ENCODE results near the gene SPP2.

SPP2 gene, protein sequence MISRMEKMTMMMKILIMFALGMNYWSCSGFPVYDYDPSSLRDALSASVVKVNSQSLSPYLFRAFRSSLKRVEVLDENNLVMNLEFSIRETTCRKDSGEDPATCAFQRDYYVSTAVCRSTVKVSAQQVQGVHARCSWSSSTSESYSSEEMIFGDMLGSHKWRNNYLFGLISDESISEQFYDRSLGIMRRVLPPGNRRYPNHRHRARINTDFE
- long read RNA-seq: 0 reads

GRCh38 chr2:234050455-234051135 lies at the start of gene SPP2:
SPP2 (plus strand) TSS chr2:234050702; CDS start chr2:234050787, 85 bp downstream.
- Histone ChIP-seq H3K27me3 (ENCODE audit: insufficient read depth, poor library complexity, severe bottlenecking) (no peaks in the 10 kb centered on the region), H3K27ac (replicated peaks) (no peak within 1 kb of the TSS), H3K4me3 (replicated peaks; ENCODE audit: insufficient read depth, low read length) (no peak within 1 kb of the TSS)
- DNase-seq (ENCODE audit: low read depth in 1 of 2, low spot score in 1 of 2): no peak
- TF ChIP-seq, protein P1, sequence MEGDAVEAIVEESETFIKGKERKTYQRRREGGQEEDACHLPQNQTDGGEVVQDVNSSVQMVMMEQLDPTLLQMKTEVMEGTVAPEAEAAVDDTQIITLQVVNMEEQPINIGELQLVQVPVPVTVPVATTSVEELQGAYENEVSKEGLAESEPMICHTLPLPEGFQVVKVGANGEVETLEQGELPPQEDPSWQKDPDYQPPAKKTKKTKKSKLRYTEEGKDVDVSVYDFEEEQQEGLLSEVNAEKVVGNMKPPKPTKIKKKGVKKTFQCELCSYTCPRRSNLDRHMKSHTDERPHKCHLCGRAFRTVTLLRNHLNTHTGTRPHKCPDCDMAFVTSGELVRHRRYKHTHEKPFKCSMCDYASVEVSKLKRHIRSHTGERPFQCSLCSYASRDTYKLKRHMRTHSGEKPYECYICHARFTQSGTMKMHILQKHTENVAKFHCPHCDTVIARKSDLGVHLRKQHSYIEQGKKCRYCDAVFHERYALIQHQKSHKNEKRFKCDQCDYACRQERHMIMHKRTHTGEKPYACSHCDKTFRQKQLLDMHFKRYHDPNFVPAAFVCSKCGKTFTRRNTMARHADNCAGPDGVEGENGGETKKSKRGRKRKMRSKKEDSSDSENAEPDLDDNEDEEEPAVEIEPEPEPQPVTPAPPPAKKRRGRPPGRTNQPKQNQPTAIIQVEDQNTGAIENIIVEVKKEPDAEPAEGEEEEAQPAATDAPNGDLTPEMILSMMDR (IDR thresholded peaks at IDR 0.05; ENCODE audit: insufficient read depth, low read length): no peak
- TF ChIP-seq SPI1 (IDR thresholded peaks at IDR 0.05; ENCODE audit: borderline replicate concordance, low read depth): no peak
- TF ChIP-seq, protein P2, sequence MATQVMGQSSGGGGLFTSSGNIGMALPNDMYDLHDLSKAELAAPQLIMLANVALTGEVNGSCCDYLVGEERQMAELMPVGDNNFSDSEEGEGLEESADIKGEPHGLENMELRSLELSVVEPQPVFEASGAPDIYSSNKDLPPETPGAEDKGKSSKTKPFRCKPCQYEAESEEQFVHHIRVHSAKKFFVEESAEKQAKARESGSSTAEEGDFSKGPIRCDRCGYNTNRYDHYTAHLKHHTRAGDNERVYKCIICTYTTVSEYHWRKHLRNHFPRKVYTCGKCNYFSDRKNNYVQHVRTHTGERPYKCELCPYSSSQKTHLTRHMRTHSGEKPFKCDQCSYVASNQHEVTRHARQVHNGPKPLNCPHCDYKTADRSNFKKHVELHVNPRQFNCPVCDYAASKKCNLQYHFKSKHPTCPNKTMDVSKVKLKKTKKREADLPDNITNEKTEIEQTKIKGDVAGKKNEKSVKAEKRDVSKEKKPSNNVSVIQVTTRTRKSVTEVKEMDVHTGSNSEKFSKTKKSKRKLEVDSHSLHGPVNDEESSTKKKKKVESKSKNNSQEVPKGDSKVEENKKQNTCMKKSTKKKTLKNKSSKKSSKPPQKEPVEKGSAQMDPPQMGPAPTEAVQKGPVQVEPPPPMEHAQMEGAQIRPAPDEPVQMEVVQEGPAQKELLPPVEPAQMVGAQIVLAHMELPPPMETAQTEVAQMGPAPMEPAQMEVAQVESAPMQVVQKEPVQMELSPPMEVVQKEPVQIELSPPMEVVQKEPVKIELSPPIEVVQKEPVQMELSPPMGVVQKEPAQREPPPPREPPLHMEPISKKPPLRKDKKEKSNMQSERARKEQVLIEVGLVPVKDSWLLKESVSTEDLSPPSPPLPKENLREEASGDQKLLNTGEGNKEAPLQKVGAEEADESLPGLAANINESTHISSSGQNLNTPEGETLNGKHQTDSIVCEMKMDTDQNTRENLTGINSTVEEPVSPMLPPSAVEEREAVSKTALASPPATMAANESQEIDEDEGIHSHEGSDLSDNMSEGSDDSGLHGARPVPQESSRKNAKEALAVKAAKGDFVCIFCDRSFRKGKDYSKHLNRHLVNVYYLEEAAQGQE (IDR thresholded peaks at IDR 0.05; ENCODE audit: insufficient replicate concordance, low read depth): no peak

DNA sequence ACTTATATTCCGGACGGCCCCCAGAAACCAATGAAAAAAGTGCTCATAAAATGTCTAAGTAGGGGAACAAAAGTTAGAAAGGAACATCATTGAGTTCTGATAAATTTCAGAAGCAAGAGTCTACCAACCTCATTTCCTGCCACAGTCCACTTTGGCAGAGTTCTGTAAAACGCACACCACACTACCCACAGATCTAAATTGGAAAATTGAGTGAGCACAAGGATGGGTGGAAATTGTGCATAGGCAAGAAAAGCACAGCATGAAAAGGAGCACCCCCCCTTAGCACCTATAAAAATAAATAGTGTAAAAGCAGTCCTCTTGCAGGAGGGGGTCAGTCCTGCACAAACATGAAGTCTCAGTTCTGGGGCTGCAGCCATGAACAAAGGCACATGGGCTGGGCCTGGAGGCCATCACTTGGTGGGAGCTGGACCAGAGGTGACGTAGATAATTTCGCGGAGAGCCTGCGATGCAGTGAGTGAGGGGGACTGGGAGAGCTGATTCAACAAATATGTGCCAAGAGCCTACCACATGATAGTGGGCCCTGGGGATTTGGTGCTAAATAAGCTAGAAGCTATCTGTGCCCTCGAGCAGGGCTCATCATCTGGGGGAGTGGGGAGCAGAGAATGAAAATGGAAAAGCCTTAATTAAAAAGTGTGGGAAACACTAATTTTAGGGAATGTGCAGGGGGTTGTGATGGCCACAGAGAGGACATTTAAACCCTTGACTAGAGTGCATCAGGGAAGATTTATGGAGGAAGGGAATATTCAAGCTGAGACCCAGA lies 48.9 kb upstream of the SPP2 start:
- Histone ChIP-seq H3K4me3 (replicated peaks; ENCODE audit: insufficient read depth, low read length) (no peak overlapping the region), H3K27me3 (ENCODE audit: insufficient read depth, poor library complexity, severe bottlenecking) (peaks cover 9% of the 10 kb centered on the region), H3K27ac (replicated peaks) (no peak overlapping the region)
- DNase-seq (ENCODE audit: low read depth in 1 of 2, low spot score in 1 of 2): no peak
- TF ChIP-seq, protein P1 (IDR thresholded peaks at IDR 0.05; ENCODE audit: insufficient read depth, low read length): no peak
- TF ChIP-seq SPI1 (IDR thresholded peaks at IDR 0.05; ENCODE audit: borderline replicate concordance, low read depth) (no peak), GABPA (IDR thresholded peaks at IDR 0.05; ENCODE audit: low read depth) (no peak), POLR2AphosphoS5 (IDR thresholded peaks at IDR 0.05; ENCODE audit: low read depth) (no peak)
- TF ChIP-seq, protein P2 (IDR thresholded peaks at IDR 0.05; ENCODE audit: insufficient replicate concordance, low read depth): no peak

DNA sequence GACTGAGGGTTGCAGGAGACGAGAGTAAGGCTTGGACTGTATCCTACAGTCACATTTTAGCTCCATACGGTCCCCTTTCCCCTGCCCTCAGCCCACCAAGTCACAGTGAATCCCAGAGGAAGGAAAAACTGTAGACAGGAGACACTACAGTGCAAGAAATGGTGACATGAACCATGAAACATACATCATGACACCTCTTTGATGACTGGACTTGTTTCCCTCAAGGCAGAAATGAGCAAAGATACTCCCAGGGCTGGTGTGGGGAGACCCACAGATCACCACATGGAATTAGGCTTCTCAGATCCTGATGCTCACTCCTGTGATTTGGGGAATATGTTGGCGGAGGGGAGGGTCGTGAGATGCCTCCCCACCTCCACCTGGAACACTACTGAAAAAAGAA lies 48.2 kb upstream of the SPP2 start:
- Histone ChIP-seq H3K27me3 (ENCODE audit: insufficient read depth, poor library complexity, severe bottlenecking) (peaks cover 9% of the 10 kb centered on the region), H3K4me3 (replicated peaks; ENCODE audit: insufficient read depth, low read length) (no peak overlapping the region), H3K27ac (replicated peaks) (no peak overlapping the region)
- TF ChIP-seq, protein P1 (IDR thresholded peaks at IDR 0.05; ENCODE audit: insufficient read depth, low read length): no peak
- TF ChIP-seq, protein P2 (IDR thresholded peaks at IDR 0.05; ENCODE audit: insufficient replicate concordance, low read depth): no peak
- TF ChIP-seq GABPA (IDR thresholded peaks at IDR 0.05; ENCODE audit: low read depth): no peak
- TF ChIP-seq SPI1 (IDR thresholded peaks at IDR 0.05; ENCODE audit: borderline replicate concordance, low read depth): no peak
- no peak for TF ChIP-seq POLR2AphosphoS5 (IDR thresholded peaks at IDR 0.05; ENCODE audit: low read depth)
- no peak for DNase-seq (ENCODE audit: low read depth in 1 of 2, low spot score in 1 of 2)
